Activated T-helper 9 cell treated with anti-CD3 and anti-CD28 coated beads, Interleukin-2, amount 50 U/mL, for 16 hours (primary cell): ENCODE measurements around the gene ELMO1.
"Not testable (repeated sequence)": the region's sequence is repeated elsewhere in the genome, so short reads cannot be mapped to it uniquely, and the experiment has no call there.

ENCODE experiments used
- DNase-seq: peaks from one replicate; pipeline ENCODE4 v3.0.0-alpha.2; 2020; ENCODE audit warnings: low read depth

The ELMO1 gene

DNA sequence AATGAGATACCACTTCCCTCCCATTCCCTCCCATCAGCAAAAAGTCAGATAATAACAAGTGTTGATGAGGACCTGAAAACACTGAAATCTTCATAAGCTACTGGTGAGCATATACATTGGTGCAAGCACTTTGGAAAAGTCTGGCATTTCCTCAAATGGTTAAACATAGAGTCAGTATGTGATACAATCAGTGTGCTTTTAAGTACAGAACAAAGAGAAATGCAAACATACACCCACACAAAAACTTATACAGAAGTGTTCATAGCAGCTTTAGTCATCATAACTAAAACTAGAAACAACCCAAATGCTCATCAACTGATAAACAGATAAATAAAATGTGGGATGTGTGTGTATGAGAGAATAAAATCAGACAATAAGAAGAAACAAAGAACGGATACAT lies 261.9 kb downstream of the ELMO1 start:
- DNase-seq: no peak

DNA sequence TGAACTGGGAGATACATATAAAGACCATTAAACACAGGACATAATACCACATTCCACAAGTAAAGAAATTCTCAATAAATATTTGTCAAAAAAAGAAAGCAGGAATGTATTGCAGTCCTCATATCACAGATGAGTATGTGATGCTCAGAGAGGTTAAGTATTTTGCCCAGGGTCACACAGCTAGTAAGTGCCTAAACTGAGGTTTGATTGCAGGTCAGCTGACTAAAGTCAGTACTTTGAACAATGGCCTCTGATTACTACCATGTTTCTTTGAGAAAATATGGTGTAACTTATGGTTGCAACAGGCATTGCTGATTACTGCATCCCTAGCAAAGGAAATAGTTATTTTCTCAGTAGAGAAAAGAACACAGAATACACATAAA lies 267.1 kb downstream of the ELMO1 start:
- DNase-seq: no peak

DNA sequence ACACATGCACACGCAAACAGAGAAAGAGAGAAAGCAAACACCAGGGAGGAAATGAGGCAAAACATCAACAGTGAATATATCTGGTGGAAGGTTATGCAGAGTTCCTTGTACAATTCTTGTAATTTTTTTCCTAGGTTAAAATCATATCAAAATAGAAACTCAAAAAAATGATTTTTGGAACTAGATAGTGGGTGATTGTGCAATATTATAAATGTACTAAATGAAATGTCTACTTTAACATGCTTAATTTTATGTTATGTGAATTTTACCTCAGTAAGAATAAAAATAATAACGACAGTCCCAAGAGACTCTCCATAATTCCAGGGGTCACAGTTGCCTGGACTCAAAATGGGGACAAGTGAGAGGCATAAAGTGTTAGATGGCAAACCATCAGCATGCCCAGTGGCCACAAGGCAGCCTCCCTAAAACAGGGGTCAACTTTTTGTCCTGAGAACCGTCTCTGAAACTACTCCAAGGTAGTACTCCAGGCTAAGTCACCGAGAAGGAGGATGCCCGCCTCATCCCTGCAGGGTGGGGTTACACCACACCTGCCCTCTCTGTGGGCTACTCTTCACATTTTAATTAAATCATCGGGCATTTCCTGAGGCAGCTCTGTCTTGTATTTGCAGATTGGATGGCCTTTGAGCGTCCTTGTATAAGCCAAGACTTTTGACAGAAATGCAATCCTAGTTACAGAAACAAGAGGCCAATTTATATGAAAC lies 267.7 kb downstream of the ELMO1 start:
- no peak for DNase-seq

DNA sequence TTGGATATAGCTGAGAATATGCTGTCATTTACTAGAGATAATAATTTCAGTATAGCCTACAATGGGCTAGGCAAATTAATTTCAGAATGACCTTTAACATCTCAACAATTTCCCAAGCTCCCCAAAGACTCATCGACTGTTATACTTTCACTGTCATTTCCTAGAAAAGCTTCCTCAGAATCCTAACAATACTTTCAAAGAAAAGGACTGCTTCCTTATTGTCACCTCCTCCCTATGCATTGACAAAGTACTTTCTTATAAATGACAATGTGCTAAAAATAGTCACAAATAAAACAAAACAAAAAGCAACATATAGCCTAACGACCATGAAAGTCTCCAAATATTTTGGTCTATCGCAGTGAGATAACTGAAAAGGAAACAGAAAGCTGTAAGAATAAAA lies 272.6 kb downstream of the ELMO1 start:
- no peak for DNase-seq

DNA sequence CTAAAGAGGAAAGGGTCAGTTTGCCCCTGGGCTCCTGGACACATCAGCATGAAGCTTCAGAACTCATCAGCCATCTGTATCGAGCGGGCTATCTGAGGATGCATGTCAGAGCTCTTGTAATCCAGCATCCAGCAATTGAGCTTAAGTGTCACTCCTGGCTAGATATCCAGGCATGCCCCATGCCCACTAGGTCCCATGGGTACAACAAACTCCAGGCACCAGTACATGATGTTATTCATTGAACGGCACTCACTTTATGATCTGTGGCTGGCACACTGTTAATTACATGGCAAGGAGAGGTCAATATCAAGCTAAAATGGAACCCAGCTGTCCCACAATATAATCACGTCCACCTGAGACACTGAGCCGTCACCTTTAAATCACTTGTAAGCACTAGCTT lies 274.2 kb downstream of the ELMO1 start:
- no peak for DNase-seq

DNA sequence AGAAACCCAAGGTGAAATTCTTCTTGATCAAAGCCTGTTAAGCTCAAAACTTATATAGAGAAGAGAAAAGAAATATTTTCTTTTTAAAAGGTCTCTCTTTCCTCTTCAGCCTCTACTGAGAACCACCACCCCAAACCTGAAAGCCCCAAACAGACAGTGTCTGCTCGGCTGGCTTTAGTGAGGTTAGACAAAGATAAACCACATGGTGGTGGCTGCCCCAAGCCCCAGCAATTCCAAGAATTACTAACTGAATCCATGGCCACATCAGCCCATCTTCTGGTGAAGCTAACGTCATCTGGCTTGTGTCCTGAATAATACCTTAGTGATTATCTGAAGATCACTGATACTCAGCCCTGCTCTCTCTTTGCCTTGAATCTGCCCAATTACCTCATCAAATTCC lies 275.0 kb downstream of the ELMO1 start:
- no peak for DNase-seq

DNA sequence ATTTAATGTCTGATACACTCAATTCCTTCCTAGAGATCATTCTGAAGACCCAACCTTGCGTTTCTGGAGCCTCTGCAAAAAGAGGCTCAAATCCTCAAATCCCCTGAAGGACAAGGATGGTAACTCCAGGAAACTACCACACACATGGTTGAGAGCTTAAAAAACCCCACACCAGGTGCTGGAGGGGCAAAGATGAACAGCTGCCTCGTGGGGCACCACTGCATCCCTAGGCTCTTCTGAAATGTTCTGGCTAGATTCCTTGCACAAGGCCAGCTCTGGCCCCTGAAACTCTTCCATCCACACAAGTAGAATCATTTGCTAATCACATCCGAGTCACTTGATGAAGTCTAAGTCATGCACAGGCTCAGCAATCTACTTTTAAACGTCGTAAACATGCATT lies 286.6 kb downstream of the ELMO1 start:
- DNase-seq: no peak

DNA sequence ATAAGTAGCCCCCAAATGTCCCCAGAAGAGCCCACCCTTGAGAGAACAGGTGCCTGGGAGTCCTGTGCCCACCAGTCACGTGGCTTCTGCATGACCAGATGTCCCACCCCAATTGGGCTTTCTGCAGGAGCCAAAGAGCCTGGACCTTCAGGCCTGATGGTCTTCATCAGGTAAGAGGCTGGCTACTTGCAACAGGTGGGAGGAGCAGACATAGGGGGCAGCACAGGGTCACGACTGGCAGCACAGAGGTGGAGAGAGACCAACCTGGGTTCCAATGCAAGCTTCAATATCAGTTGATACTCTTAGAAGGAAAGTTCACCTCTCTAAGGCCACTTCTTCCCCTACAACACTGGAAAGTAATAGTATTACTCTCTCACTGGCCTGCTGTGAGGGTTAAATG lies 288.0 kb downstream of the ELMO1 start:
- no peak for DNase-seq

DNA sequence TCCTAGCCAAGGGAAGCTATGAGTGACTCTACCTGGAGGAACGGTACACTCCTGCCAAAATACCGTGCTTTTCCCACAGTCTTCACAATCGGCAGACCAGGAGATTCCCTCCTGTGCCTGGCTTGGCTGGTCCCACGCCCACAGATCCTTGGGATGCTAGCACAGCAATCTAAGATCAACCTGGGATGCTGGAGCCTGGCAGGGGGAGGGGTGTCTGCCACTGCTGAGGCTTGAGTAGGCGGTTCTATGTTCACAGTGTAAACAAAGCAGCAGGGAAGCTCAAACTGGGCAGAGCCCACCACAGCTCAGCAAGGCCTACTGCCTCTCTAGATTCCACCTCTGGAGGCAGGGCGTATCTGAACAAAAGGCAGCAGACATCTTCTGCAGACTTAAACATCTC lies 295.3 kb downstream of the ELMO1 start:
- DNase-seq: no peak

DNA sequence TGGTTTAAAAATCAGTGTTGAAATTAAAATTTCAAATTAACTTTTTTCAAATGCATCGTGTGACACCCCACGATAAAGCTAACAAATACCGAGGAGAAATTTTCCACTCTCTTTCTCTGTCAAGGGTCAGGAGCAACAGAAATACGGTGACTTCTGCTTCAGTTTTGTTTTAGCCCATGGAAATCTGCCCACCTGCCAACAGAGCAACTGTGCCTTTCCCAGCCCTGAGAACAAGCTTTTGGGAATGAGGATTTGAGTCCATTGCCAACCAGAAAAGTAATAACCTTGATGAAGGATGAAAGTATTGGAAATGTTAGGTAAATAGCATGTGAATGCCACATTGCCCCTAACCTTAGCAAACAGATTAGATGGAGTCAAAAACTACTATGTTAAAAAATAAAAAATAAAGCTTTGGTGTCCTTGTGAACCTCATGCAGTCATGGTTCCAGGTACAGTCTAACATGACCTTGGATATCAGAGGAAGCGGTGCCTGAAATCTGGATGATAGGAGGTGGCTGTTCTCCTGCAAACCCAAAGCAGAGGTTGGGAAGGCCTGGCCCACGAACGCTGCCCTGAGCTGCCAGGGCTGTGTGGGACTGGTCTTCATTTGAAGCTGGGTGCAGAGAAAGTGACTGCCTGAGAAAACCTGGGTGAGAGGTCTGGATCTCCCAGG lies 296.8 kb downstream of the ELMO1 start:
- no peak for DNase-seq

DNA sequence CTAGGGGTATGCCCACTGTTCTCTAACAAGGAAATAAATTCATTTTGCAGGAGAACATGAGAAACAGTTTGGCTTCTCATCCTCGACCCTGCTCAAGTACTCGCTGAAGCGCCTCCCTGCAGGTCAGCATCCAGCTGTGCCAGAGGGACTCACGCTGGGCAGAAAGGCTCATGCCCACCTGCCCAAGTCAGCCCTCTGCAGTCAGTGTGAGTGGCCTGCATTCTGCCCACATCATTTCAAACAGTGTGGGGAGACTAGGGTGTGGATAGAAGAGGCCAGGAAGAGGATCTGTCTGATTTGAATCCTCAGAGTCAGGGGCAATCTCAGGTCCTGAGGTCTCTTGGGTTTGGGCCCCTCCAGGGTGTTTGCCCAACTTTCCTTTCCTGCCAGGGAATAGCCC lies 297.8 kb downstream of the ELMO1 start:
- no peak for DNase-seq

DNA sequence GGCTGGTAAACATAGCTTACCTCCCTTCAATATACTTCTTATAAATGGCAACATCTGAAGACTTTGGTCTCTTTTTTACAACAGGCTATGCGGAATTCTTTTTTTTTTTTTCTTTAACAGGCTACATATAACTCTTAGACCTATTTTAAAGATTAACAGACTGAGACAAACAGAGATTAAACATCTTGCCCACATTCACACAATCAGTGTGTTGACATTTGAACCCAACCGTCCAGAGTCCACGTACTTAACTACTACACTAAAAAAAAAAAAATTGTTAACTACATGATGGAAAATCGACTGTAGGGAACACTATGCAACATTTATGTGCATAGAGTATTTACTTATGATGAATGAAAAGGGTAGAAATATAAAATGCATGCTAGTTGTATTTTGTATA lies 298.5 kb downstream of the ELMO1 start:
- no peak for DNase-seq

DNA sequence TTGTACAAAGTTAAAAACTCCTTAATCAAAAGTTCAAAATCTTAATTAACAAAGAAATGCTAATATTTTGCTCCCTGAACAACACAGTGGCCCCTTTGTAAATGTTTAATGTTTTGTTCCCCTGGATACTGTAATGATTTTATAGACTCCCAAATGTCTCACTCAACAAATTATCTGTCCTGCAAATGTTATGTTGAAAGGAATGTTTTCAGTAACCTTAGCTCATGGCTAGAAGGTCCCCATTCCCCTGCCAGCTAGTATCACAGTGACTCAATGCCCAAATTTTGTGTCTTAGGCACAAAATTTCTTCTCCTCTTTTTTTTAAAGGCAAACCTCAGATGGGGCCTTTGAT lies 298.9 kb downstream of the ELMO1 start:
- no peak for DNase-seq

DNA sequence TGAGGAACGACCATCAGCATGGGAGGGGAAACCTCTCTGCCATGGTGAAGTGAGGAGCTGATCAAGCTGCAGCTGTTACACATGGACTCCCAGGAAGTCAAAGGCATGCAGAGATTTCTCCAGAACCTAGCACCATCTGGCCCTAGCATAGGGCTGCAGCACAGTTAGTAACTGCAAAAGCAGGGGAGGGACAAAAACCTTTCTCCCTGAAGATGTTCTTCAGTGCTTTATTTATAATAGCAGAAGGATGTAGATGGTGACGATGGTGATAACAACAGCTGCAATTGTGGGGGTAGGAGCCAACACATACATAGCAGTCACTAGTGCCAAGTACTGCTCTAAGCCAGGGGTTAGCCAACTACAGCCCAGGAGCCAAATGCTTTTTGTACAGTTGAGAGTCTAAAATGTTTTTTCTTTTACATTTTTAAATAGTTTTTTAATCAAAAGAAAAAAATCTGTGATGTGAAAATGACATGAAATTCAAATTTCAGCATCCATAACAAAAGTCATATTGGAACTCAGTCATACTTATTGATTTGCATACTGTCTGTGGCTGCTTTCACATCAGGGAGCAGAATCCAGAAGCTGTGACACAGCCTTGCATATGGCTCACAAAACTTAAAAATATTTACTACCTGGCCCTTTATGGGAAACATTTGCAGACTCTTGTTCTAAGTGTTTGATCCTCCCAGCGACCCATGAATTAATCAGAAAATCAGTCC lies 299.5 kb downstream of the ELMO1 start:
- DNase-seq: no peak

DNA sequence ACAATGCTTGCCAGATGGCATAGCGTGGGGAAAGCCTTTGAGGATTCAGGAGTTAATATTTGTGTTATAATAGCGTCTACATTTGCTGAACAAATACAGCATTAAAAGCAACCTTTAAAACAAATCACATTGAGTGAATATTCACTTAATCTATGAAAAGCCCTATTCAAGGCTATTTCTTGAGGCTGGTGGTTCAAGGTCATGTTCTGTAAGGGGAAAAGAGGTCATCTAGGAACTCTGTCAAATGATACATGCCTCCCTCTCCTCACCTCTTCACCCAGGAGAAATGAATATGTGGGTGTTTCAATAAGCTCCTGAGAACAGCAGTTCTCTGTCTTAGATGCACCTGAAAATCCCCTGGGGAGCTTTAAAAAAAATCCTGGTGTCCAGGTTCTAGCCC lies 303.0 kb downstream of the ELMO1 start:
- DNase-seq: no peak

DNA sequence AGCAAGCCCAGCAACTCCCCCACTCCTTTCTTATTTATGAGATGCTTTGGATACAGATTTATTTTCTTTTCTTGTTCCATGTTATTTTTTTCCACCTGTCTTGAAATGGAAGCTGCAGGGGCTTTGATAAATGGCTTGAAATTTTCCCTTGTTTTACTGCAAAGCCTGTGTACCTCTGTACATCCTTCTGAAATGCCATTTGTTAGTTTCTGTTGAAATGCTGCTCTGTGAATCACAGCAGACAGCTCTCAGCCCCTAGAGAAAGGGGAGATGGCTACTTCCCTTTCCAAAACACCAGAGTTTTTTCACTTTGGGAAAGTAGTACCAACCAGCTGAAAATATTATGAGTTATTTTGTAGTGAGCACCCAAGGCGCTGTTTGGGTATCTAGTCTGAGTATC lies 304.2 kb downstream of the ELMO1 start:
- no peak for DNase-seq

DNA sequence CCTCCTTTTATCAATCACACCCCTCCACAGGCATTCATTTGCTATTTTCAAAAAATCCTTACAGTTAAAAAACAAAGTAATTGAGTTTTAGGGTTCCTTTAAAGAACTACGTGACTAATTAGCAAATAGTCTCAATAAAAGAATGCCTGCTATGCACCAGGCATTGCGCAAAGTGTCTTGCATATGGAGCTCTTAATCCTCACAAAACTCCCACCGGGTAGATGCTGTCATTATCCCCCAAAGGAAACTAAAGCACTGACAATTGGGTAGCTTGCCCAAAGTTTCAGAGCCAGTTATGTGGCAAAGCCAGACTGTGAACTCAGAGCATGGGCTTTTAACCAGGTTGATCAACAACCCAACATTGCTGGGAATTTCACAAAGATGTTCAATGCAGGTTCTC lies 305.7 kb downstream of the ELMO1 start:
- DNase-seq: no peak

DNA sequence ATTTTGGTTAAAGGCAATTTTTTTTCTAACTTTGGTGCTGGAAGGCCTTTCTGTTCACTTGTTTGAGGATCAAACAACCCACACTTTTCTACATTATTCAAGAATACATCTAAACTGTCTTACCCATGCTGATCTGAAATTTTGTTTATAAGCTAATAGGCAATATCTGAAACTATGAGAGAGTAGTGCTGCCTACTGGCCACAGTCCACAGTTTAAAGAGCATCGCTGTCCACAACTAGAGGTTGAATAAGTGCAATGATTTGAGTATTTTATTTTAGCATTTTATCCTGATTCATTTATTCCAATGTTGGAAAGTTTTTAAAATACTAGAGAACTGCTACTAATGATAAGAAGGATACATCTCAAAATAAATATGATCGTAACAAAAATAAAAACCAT lies 306.9 kb downstream of the ELMO1 start:
- DNase-seq: no peak

DNA sequence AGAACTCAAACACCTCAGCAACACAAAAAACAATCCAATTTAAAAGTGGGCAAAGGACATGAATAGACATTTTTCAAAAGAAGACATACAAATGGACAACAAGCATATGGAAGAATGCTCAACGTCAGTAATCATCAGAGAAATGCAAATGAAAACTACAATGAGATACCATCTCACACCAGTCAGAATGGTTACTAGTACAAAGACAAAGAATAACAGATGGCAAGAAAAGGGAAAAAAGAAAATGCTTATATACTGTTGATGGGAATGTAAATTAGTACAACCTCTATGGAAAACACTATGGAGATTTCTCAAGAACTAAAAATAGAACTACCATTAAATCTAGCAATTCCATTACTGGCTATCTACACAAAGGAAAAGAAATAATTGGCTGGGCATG lies 314.8 kb downstream of the ELMO1 start:
- DNase-seq: not testable (repeated sequence)

DNA sequence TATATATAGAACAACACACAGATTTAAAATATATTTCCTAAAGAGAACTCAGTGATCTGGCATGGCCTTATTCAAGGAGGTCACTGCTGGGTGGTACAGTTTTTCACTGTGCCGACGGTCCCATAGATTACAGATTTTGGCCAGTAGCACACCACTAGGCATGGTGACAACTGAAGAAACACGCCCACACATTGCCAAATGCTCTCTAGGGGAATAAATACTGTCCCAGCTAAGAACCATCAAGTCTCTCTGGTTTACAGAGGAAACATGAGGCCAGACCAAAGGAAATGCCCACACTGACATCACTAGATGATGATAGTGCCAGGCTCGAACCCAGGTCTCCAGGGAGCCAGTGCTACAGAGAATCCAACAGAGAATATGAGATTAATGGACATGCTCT lies 316.8 kb downstream of the ELMO1 start:
- DNase-seq: no peak

DNA sequence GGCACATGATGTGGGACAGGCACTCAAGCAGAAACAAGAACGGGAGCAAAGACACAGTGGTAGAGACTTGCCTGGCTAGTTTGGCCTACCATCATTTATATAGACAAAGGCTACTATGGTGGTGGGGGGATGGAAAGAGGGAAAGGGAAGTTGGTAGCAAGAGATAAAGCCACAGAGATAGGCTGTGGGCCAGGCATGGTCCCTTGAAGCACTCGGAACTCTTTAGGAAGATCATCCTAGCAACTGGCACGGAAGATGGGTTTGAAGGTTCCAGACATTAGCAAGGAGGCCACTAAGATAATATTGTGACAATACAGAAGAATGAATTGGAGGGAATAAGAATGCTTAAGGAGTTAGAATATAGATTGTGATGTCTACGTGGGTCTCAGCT lies 319.6 kb downstream of the ELMO1 start:
- no peak for DNase-seq

DNA sequence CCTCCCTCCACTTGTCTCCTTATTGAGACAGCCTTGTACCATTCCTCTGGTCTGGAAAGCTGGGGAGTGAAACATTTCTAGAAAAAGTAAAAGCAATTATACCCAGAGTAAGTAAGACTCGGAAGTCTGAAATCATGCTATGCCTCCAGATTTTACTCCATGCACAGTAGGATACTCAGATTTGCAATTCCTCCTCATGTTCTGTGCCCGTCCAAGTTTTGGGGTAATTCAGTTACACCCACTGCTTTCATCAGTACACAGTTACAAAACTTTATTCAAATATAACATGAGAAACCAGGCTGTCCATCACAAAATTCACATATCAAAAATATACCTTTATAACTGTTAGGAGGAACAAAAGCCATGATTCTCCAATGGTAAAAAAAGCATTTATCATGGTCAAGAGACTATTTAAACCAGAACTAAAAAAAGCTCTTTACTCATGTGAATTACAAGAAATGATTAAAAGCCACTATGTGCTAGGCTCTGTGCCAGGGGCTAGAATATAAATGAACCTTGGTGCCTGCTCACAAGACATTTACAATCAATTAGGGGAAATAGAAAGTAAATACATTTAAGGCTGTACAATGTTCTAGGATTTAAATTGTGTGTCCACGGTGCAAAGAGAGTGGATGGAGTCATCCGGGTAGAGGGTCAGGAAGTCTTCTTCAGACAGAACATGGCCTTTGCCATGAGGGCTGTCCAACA lies 320.2 kb downstream of the ELMO1 start:
- DNase-seq: no peak

DNA sequence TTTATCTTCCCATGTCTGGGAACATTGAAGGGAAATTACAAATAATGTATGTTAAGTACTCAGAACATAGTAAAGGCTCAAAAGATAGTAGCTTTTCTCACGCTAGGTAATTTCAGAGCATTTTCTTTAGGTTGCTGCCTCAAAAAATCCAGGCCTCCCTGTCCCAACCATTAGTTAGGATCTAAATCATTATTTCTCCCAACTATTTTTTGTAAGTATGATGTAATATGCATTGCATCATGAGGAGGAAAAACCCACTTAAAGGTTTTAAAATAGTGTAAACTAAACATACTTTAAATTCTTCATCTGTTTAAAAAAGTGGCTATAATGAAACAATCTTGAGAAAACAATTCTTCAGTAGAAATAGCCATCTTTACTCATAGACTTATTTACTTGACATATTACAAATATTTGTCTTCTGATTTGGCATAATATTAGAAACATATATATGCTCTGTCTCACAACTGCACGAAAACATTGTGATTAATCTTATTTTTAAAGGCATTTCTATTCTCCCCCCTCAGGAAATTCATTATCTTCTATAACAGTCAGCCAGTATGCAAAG lies 329.3 kb downstream of the ELMO1 start:
- DNase-seq: no peak
